ENCODE data around the gene SEMA5A. TPM values are rescaled to one million over a fixed set of nuclear protein-coding genes. Genes with fewer than 3 reads are reported as not detected.

SEMA5A gene
- polyA plus RNA-seq, 1 donor (not counting 4 experiments of a cell fraction or from before 2014, with no cell fraction given) = 0.16 TPM

DNA sequence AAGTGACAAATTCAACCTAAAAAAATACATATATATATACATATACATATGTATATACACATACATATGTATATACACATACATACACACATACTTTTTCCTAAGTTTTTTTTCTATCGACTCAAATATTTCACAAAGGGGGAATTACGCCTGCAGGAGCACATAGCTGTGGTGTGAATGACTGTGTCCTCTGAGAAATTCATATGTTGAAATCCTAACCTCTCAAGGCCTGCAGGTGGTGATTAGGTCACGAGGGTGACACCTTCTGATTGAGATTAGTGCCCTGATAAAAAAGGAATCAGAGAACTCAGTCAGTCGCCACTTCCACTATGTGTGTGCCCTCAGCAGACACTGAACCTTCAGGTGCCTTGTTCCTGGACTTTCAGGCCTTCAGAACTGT, 248.7 kb downstream of the SEMA5A start:
- H3K9ac ChIP-seq (ENCODE audit: control insufficient read depth, extremely low read depth, insufficient read depth, low read length) = no peak overlapping the region
- H4K20me1 ChIP-seq (ENCODE audit: control insufficient read depth, extremely low read depth, insufficient read depth, low read length) = no peaks in the 10 kb centered on the region
- no peak overlapping the region for H2AFZ ChIP-seq (ENCODE audit: control insufficient read depth, low read length)
- no peak for FAIRE-seq
- H3K9me1 ChIP-seq (ENCODE audit: control insufficient read depth, extremely low read depth, insufficient read depth, low read length) = no peaks in the 10 kb centered on the region
- no peak overlapping the region for H3K4me2 ChIP-seq (ENCODE audit: control insufficient read depth, extremely low read depth, insufficient read depth, low read depth, low read length)
- no peaks in the 10 kb centered on the region for H3K36me3 ChIP-seq (ENCODE audit: control insufficient read depth in 2 of 2, extremely low read depth in 1 of 2, insufficient read depth in 2 of 2, low read length in 2 of 2)
- H3K9me3 ChIP-seq (ENCODE audit: control insufficient read depth, low read depth, low read length) = no peaks in the 10 kb centered on the region
- no peak overlapping the region for H3K4me3 ChIP-seq (ENCODE audit: control insufficient read depth in 2 of 3, extremely low read depth in 1 of 3, insufficient read depth in 2 of 3, low read depth in 1 of 3, low read length in 3 of 3)
- DNase-seq (ENCODE audit: low read depth, low spot score) = no peak
- dilution Hi-C loops (cut with MboI; ENCODE audit: extremely low pct_ligation_motif_present, low sequenced_read_pairs) = no loop called here
- H3K4me1 ChIP-seq (ENCODE audit: control insufficient read depth, extremely low read depth, insufficient read depth, low read length) = no peaks in the 10 kb centered on the region
- no peaks in the 10 kb centered on the region for H3K79me2 ChIP-seq (ENCODE audit: control insufficient read depth, insufficient read depth, low read length)
- TF ChIP-seq EZH2 (IDR thresholded peaks at IDR 0.05; ENCODE audit: low read length) = no peak
- TF ChIP-seq, protein P1, sequence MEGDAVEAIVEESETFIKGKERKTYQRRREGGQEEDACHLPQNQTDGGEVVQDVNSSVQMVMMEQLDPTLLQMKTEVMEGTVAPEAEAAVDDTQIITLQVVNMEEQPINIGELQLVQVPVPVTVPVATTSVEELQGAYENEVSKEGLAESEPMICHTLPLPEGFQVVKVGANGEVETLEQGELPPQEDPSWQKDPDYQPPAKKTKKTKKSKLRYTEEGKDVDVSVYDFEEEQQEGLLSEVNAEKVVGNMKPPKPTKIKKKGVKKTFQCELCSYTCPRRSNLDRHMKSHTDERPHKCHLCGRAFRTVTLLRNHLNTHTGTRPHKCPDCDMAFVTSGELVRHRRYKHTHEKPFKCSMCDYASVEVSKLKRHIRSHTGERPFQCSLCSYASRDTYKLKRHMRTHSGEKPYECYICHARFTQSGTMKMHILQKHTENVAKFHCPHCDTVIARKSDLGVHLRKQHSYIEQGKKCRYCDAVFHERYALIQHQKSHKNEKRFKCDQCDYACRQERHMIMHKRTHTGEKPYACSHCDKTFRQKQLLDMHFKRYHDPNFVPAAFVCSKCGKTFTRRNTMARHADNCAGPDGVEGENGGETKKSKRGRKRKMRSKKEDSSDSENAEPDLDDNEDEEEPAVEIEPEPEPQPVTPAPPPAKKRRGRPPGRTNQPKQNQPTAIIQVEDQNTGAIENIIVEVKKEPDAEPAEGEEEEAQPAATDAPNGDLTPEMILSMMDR (optimal IDR thresholded peaks at IDR 0.05 in 1 of 3, IDR thresholded peaks at IDR 0.05 in 1 of 3, conservative IDR thresholded peaks at IDR 0.05 in 1 of 3; ENCODE audit: extremely low read depth in 1 of 3, insufficient read depth in 2 of 3, low read length in 3 of 3) = no peak
- H3K27ac ChIP-seq (ENCODE audit: control insufficient read depth, insufficient read depth, low read length) = no peak overlapping the region
- no peaks in the 10 kb centered on the region for H3K27me3 ChIP-seq (ENCODE audit: control insufficient read depth, extremely low read depth, insufficient read depth, low read length)

DNA sequence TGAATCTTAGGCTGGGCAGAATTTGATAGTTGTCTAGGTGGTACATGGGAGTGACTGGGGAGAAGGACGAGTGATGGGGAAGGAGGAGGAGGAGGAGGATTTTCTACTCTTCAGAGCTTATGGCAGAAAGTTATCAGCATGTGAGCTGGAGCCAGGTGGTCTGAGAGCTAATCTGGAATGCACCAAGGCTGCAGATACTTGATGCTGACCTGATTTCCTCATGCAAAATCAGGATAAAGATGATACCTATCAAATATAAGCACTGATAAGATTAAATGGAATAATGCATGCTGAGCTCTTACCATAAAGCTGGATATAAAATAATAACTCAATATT, 250.4 kb downstream of the SEMA5A start:
- no peak overlapping the region for H2AFZ ChIP-seq (ENCODE audit: control insufficient read depth, low read length)
- no peaks in the 10 kb centered on the region for H3K36me3 ChIP-seq (ENCODE audit: control insufficient read depth in 2 of 2, extremely low read depth in 1 of 2, insufficient read depth in 2 of 2, low read length in 2 of 2)
- H3K4me3 ChIP-seq (ENCODE audit: control insufficient read depth in 2 of 3, extremely low read depth in 1 of 3, insufficient read depth in 2 of 3, low read depth in 1 of 3, low read length in 3 of 3) = no peak overlapping the region
- dilution Hi-C loops (cut with MboI; ENCODE audit: extremely low pct_ligation_motif_present, low sequenced_read_pairs) = no loop called here
- H3K79me2 ChIP-seq (ENCODE audit: control insufficient read depth, insufficient read depth, low read length) = no peaks in the 10 kb centered on the region
- no peaks in the 10 kb centered on the region for H3K9me1 ChIP-seq (ENCODE audit: control insufficient read depth, extremely low read depth, insufficient read depth, low read length)
- no peaks in the 10 kb centered on the region for H3K9me3 ChIP-seq (ENCODE audit: control insufficient read depth, low read depth, low read length)
- no peaks in the 10 kb centered on the region for H3K4me1 ChIP-seq (ENCODE audit: control insufficient read depth, extremely low read depth, insufficient read depth, low read length)
- no peak for TF ChIP-seq EZH2 (IDR thresholded peaks at IDR 0.05; ENCODE audit: low read length)
- TF ChIP-seq, protein P1 (optimal IDR thresholded peaks at IDR 0.05 in 1 of 3, IDR thresholded peaks at IDR 0.05 in 1 of 3, conservative IDR thresholded peaks at IDR 0.05 in 1 of 3; ENCODE audit: extremely low read depth in 1 of 3, insufficient read depth in 2 of 3, low read length in 3 of 3) = no peak
- no peak overlapping the region for H3K4me2 ChIP-seq (ENCODE audit: control insufficient read depth, extremely low read depth, insufficient read depth, low read depth, low read length)
- H3K9ac ChIP-seq (ENCODE audit: control insufficient read depth, extremely low read depth, insufficient read depth, low read length) = no peak overlapping the region
- FAIRE-seq = no peak
- no peak overlapping the region for H3K27ac ChIP-seq (ENCODE audit: control insufficient read depth, insufficient read depth, low read length)
- no peaks in the 10 kb centered on the region for H4K20me1 ChIP-seq (ENCODE audit: control insufficient read depth, extremely low read depth, insufficient read depth, low read length)
- DNase-seq (ENCODE audit: low read depth, low spot score) = no peak
- H3K27me3 ChIP-seq (ENCODE audit: control insufficient read depth, extremely low read depth, insufficient read depth, low read length) = no peaks in the 10 kb centered on the region

Measured in keratinocyte (primary cell).